CD4-positive, alpha-beta T cell (primary cell): ENCODE measurements around the gene LSM14A. TPM values are rescaled to one million over a fixed set of nuclear protein-coding genes. Genes with fewer than 3 reads are reported as not detected.

Source experiments
- ATAC-seq: fragments of 200-7000 bp; cut with Tn5 transposase; one replicate; pipeline ENCODE4 v1.10.0; 2022; ENCODE audit warnings: mild to moderate bottlenecking; ENCODE audit not compliant: poor library complexity
- CTCF ChIA-PET: fragments of 350-600 bp; sonication (Branson Sonifier 250); formaldehyde crosslinking; loops from one replicate; lab custom pipeline; 2021; ENCODE audit warnings: antibody characterized with exemption, inconsistent platforms; lab: Charles Lee
- POLR2A ChIA-PET: fragments of 350-600 bp; sonication (Branson Sonifier 250); formaldehyde crosslinking; loops from one replicate; lab custom pipeline; 2021; ENCODE audit warnings: antibody characterized with exemption, inconsistent platforms; lab: Charles Lee
- DNase-seq, 14 experiments: peaks; one replicate each; pipeline ENCODE4 v3.0.0-alpha.2; 2013 to 2020; ENCODE audit warnings: mixed read lengths in 2 of 14
- H3K27ac ChIP-seq, 2 donors: one replicate each; pipeline versions ENCODE4 v1.5.1 to v1.7.0; 2013; ENCODE audit warnings: low read length in 2 of 2, low read depth in 1 of 2, mild to moderate bottlenecking in 1 of 2
- H3K27me3 ChIP-seq, 2 experiments: 1 replicate in 1 of 2; 2 replicates in 1 of 2; pipeline versions ENCODE4 v1.6.1 to v1.7.0; 2013; ENCODE audit warnings: low read length in 2 of 2, control low read depth in 1 of 2, mild to moderate bottlenecking in 1 of 2, moderate library complexity in 1 of 2; ENCODE audit not compliant: insufficient read depth in 2 of 2, control insufficient read depth in 1 of 2
- H3K36me3 ChIP-seq: one replicate; pipeline ENCODE4 v1.6.1; 2013; ENCODE audit warnings: low read length, control low read depth; ENCODE audit not compliant: insufficient read depth
- H3K4me1 ChIP-seq: one replicate; pipeline ENCODE4 v1.6.1; 2013; ENCODE audit warnings: low read length, control low read depth; ENCODE audit not compliant: insufficient read depth
- H3K4me3 ChIP-seq: one replicate; pipeline ENCODE4 v1.5.1; 2013; ENCODE audit warnings: mild to moderate bottlenecking, low read length, moderate library complexity
- H3K9me3 ChIP-seq, 2 experiments: 1 replicate in 1 of 2; 2 replicates in 1 of 2; pipeline versions ENCODE4 v1.6.1 to v1.7.0; 2013; ENCODE audit warnings: low read length in 2 of 2, mild to moderate bottlenecking in 2 of 2, control low read depth in 1 of 2, moderate library complexity in 1 of 2; ENCODE audit not compliant: control insufficient read depth in 1 of 2, insufficient read depth in 1 of 2
- H3K27ac Mint-ChIP-seq: one replicate; pipeline ENCODE4 v1.8.0; 2020; ENCODE audit warnings: mixed read lengths
- H3K27me3 Mint-ChIP-seq: one replicate; pipeline ENCODE4 v1.8.0; 2021; ENCODE audit warnings: mixed read lengths
- H3K36me3 Mint-ChIP-seq: one replicate; pipeline ENCODE4 v1.8.0; 2021; ENCODE audit warnings: low read depth, mixed read lengths
- H3K4me1 Mint-ChIP-seq: one replicate; pipeline ENCODE4 v1.8.0; 2021; ENCODE audit warnings: low read depth, mixed read lengths
- H3K4me3 Mint-ChIP-seq: one replicate; pipeline ENCODE4 v1.8.0; 2020; ENCODE audit warnings: mild to moderate bottlenecking, mixed read lengths
- H3K9me3 Mint-ChIP-seq: one replicate; pipeline ENCODE4 v1.8.0; 2020; ENCODE audit warnings: mixed read lengths
- intact Hi-C, 2 experiments: fragments of 100-400 bp; cut with DNase I in 1 of 2; cut with micrococcal nuclease in 1 of 2; formaldehyde crosslinking; loops; one replicate each; pipeline versions ENCODE4 v1.15.1 to v1.9.0; 2023 to 2025; cut with DNase I, micrococcal nuclease
- total RNA-seq, 174 experiments: library from RNA in 2 of 174; stranded (reverse) in 2 of 174; gene quantifications; one replicate each; pipeline ENCODE4 v1.2.3 and lab custom pipeline; 2021 to 2026
- TF ChIP-seq, protein P1 (sequence below): fragments of 200-600 bp; IDR thresholded peaks from one replicate; pipeline ENCODE4 v1.8.0; 2022; ENCODE audit warnings: antibody characterized with exemption, mild to moderate bottlenecking

Gene LSM14A
- total RNA-seq, 2 experiments from 2014 or later: 210 to 217 TPM

DNA sequence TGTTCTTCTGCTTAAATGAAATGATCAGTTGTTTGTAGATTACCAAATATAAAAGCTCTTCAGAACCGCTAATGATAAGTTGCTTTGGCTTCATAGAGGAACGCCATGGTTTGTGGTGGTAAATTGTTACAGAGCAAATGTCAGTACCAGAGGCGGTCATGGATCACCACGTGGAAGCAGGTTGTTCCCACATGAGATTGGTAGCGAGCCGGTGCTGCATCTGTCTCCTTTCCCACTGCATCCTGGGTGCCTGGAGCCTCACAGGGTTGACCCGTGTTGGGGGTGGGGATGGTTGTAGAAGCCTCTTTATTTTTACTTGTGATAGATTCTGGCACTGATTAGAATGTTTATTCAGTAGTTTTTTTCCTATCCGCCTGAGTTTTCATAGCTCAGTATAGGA, 96.8 kb downstream of the LSM14A start:
- ChIA-PET CTCF (interaction anchor here (0.7 to 2.1 kb wide), 6 partner anchors 14 to 95 kb away, joined by 3 to 9 read pairs (median 4); partner anchors contain the start of gene GARRE1), POLR2A (interaction anchor here (0.6 to 3.2 kb wide), 18 partner anchors 8 to 896 kb away, joined by 3 to 33 read pairs (median 6); partner anchors contain the start of gene LSM14A)
- no peak for ATAC-seq
- Histone ChIP-seq H3K4me1 (peaks cover 93% of the 10 kb centered on the region), H3K4me3 (no peak overlapping the region), H3K9me3 (no peaks in the 10 kb centered on the region), H3K27me3 (no peaks in the 10 kb centered on the region), H3K27ac (peak overlapping the region; percentile 88 to 92), H3K36me3 (peaks cover 5% of the 10 kb centered on the region)
- peak in 3 of 14 experiments; percentile 21 to 31 (median 29) for DNase-seq
- H3K4me1 Mint-ChIP-seq: peaks cover 86% of the 10 kb centered on the region
- H3K27me3 Mint-ChIP-seq: no peaks in the 10 kb centered on the region
- TF ChIP-seq, protein P1, sequence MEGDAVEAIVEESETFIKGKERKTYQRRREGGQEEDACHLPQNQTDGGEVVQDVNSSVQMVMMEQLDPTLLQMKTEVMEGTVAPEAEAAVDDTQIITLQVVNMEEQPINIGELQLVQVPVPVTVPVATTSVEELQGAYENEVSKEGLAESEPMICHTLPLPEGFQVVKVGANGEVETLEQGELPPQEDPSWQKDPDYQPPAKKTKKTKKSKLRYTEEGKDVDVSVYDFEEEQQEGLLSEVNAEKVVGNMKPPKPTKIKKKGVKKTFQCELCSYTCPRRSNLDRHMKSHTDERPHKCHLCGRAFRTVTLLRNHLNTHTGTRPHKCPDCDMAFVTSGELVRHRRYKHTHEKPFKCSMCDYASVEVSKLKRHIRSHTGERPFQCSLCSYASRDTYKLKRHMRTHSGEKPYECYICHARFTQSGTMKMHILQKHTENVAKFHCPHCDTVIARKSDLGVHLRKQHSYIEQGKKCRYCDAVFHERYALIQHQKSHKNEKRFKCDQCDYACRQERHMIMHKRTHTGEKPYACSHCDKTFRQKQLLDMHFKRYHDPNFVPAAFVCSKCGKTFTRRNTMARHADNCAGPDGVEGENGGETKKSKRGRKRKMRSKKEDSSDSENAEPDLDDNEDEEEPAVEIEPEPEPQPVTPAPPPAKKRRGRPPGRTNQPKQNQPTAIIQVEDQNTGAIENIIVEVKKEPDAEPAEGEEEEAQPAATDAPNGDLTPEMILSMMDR: no peak
- intact Hi-C loops: loop anchor here in 1 of 2 experiments (5.0 kb wide), 1 partner anchor 52 kb away; no protein-coding TSS in a partner anchor
- H3K4me3 Mint-ChIP-seq: peak overlapping the region; percentile 64
- no peaks in the 10 kb centered on the region for H3K9me3 Mint-ChIP-seq
- peaks cover 33% of the 10 kb centered on the region for H3K36me3 Mint-ChIP-seq
- peak overlapping the region; percentile 95 for H3K27ac Mint-ChIP-seq

DNA sequence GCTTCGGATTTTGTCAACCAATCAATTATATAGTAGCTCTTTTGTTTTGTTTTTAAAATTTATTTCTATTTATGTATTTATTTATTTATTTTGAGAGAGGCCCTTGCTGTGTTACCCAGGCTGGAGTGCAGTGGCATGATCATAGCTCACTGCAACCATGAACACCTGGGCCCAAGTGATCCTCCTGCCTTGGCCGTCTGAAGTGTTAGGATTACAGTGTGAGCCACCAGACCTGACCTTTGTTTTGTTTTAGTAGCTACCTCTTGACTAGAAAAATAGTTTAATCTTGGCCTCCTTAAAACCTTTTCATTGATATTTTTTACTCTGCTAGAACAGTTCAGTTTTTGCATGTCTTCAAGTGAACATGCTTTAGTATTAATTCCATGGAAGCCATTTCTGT, 97.2 kb downstream of the LSM14A start:
- peaks cover 95% of the 10 kb centered on the region for H3K4me1 ChIP-seq
- DNase-seq (peak in 1 of 14 experiments; percentile 34), ATAC-seq (peak; percentile 8)
- peaks cover 32% of the 10 kb centered on the region for H3K36me3 Mint-ChIP-seq
- ChIA-PET CTCF (interaction anchor here (0.7 to 2.1 kb wide), 7 partner anchors 15 to 96 kb away, joined by 3 to 9 read pairs (median 4); partner anchors contain the start of gene GARRE1), POLR2A (interaction anchor here (0.6 to 3.2 kb wide), 22 partner anchors 8 to 896 kb away, joined by 3 to 33 read pairs (median 5); partner anchors contain the start of gene LSM14A)
- peak overlapping the region; percentile 76 for H3K4me3 Mint-ChIP-seq
- TF ChIP-seq, protein P1: no peak
- peaks cover 86% of the 10 kb centered on the region for H3K4me1 Mint-ChIP-seq
- peaks cover 5% of the 10 kb centered on the region for H3K36me3 ChIP-seq
- H3K27me3 ChIP-seq: no peaks in the 10 kb centered on the region
- H3K27ac ChIP-seq: peak overlapping the region; percentile 88 to 92
- H3K9me3 ChIP-seq: no peaks in the 10 kb centered on the region
- no peaks in the 10 kb centered on the region for H3K9me3 Mint-ChIP-seq
- no peaks in the 10 kb centered on the region for H3K27me3 Mint-ChIP-seq
- peak overlapping the region; percentile 95 for H3K27ac Mint-ChIP-seq
- H3K4me3 ChIP-seq: peak overlapping the region; percentile 41
- intact Hi-C loops: loop anchor here in 1 of 2 experiments (5.0 kb wide), 1 partner anchor 52 kb away; no protein-coding TSS in a partner anchor

DNA sequence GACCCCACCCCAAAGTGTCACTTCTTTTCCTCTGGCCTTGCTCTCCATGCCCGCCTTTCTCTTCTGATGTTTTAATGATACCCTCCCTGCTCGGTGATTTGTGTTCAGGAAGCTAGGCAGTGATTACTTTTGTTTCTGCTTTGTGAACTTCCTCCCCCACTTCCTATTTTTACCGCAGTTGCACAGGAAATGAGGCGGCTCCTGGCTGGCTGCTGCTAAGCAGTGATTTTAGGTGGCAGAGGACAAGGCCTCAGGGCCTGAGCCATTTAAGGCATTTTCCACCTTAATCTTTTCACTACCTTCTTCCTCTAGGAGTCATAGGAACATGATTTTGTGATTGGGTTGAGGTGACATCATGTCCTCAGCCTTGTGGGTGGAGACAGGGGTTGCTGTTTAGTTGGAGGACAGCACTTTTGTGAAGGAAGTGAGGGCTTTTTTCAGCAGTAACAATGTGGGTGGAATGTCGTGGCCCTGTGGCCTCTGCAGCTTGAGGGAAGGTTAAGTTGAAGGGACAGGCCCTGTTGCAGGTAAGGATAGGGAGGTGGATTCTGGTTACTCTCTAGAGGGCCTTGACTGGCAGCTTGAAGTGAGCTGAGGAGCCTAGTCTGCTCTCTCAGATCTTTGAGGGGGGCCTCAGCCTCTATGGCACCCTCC, 97.8 kb downstream of the LSM14A start:
- Mint-ChIP-seq H3K27ac (peak overlapping the region; percentile 95), H3K9me3 (peaks cover 2% of the 10 kb centered on the region), H3K4me1 (peaks cover 86% of the 10 kb centered on the region), H3K4me3 (peak overlapping the region; percentile 76), H3K27me3 (no peaks in the 10 kb centered on the region), H3K36me3 (peaks cover 33% of the 10 kb centered on the region)
- DNase-seq: peak; percentile 54 to 93 (median 70)
- ATAC-seq: peak; percentile 89
- intact Hi-C loops: loop anchor here (1.0 to 5.0 kb wide), 7 partner anchors 15 to 66 kb away; no protein-coding TSS in a partner anchor
- Histone ChIP-seq H3K9me3 (no peaks in the 10 kb centered on the region), H3K36me3 (peaks cover 5% of the 10 kb centered on the region), H3K27ac (peak overlapping the region; percentile 88 to 92), H3K4me3 (peak overlapping the region; percentile 41), H3K4me1 (peaks cover 91% of the 10 kb centered on the region), H3K27me3 (no peaks in the 10 kb centered on the region)
- POLR2A ChIA-PET: interaction anchor here (0.6 to 3.2 kb wide), 24 partner anchors 8 to 897 kb away, joined by 3 to 33 read pairs (median 5); partner anchors contain the start of gene LSM14A
- TF ChIP-seq, protein P1: no peak
- CTCF ChIA-PET: interaction anchor here (0.6 to 2.1 kb wide), 7 partner anchors 24 to 96 kb away, joined by 3 to 9 read pairs (median 4); no protein-coding TSS in a partner anchor
